ENCODE results near the gene ATP10B. TPM values are rescaled to one million over a fixed set of nuclear protein-coding genes. Genes with fewer than 3 reads are reported as not detected.

ATP10B gene
- total and polyA plus RNA-seq, 4 donors, result 0.08 to 7.2 (median 0.53) TPM

DNA sequence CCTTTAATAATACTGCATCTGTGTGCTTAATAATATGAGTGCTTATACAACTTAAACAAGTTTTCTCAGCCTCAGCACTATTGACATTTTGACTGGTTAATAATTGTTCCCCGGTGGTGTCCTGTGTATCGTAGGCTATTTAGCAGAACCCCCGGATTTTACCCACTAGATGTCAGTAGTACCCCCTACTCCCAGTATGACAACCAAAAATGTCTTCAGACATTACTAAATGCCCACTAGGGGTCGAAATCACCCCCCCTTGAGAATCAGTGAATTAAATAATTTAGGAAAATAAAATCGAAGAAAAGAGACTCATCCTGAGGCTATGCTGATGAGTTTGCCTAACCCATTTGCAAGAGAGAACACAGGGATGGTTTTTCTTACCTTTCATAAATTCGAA is 166.3 kb downstream of the ATP10B start:
- Histone ChIP-seq H3K9me3 (ENCODE audit: control insufficient read depth in 4 of 4, insufficient read depth in 3 of 4, low read length in 3 of 4) (peaks cover 0 to 2% (median 0%) of the 10 kb centered on the region in 4 donors), H3K36me3 (ENCODE audit: control insufficient read depth in 4 of 4, insufficient read depth in 4 of 4, low read length in 4 of 4) (no peaks in the 10 kb centered on the region), H3K27me3 (ENCODE audit: control insufficient read depth in 3 of 3, insufficient read depth in 3 of 3, low read length in 2 of 3) (no peaks in the 10 kb centered on the region), H3K4me1 (ENCODE audit: control insufficient read depth in 5 of 5, insufficient read depth in 5 of 5, low read length in 5 of 5) (no peaks in the 10 kb centered on the region), H3K4me3 (no peak overlapping the region), H3K9ac (ENCODE audit: insufficient read depth in 1 of 2, low read length in 2 of 2) (no peak overlapping the region), H3K27ac (ENCODE audit: low read depth in 1 of 2, low read length in 1 of 2) (no peak overlapping the region)
- DNase-seq (peak in 2 of 3 donors; percentile 36 to 67), ATAC-seq (ENCODE audit: insufficient read depth, low FRiP score) (no peak)
- TF ChIP-seq, protein P1, sequence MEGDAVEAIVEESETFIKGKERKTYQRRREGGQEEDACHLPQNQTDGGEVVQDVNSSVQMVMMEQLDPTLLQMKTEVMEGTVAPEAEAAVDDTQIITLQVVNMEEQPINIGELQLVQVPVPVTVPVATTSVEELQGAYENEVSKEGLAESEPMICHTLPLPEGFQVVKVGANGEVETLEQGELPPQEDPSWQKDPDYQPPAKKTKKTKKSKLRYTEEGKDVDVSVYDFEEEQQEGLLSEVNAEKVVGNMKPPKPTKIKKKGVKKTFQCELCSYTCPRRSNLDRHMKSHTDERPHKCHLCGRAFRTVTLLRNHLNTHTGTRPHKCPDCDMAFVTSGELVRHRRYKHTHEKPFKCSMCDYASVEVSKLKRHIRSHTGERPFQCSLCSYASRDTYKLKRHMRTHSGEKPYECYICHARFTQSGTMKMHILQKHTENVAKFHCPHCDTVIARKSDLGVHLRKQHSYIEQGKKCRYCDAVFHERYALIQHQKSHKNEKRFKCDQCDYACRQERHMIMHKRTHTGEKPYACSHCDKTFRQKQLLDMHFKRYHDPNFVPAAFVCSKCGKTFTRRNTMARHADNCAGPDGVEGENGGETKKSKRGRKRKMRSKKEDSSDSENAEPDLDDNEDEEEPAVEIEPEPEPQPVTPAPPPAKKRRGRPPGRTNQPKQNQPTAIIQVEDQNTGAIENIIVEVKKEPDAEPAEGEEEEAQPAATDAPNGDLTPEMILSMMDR (IDR thresholded peaks at IDR 0.05; ENCODE audit: control extremely low read depth, extremely low read depth), result no peak
- 39 to 44% methylated on average over 6 of the region's 6 CpGs for WGBS, 2 donors

DNA sequence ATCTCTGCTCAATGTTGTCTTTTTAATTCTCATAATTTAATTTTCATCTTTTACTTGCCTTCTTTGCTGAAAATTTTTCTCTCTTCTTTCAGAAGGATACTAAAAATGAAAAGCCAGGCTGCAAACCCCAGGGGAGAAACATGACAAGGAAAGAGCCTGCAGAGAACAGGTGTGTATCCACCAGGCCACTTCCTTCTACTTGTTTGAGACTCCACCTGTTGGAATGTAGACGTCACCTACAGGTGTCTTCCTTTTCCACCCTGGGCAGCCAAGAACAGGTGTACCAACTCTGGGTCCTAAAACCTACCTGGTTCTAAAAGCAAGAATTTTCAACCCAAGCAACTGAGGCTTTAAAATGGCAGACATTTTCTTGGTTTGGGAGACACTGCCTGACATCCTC is 166.8 kb downstream of the ATP10B start:
- TF ChIP-seq, protein P1 (IDR thresholded peaks at IDR 0.05; ENCODE audit: control extremely low read depth, extremely low read depth), result no peak
- H3K36me3 ChIP-seq (ENCODE audit: control insufficient read depth in 4 of 4, insufficient read depth in 4 of 4, low read length in 4 of 4), result no peaks in the 10 kb centered on the region
- no peak overlapping the region for H3K27ac ChIP-seq (ENCODE audit: low read depth in 1 of 2, low read length in 1 of 2)
- H3K4me1 ChIP-seq (ENCODE audit: control insufficient read depth in 5 of 5, insufficient read depth in 5 of 5, low read length in 5 of 5), result no peaks in the 10 kb centered on the region
- H3K9me3 ChIP-seq (ENCODE audit: control insufficient read depth in 4 of 4, insufficient read depth in 3 of 4, low read length in 3 of 4), result peaks cover 0 to 2% (median 0%) of the 10 kb centered on the region in 4 donors
- H3K9ac ChIP-seq (ENCODE audit: insufficient read depth in 1 of 2, low read length in 2 of 2), result no peak overlapping the region
- H3K27me3 ChIP-seq (ENCODE audit: control insufficient read depth in 3 of 3, insufficient read depth in 3 of 3, low read length in 2 of 3), result no peaks in the 10 kb centered on the region
- no peak for DNase-seq
- no peak overlapping the region for H3K4me3 ChIP-seq
- 39 to 61% methylated on average over 1 of the region's 1 CpG for WGBS, 2 donors
- no peak for ATAC-seq (ENCODE audit: insufficient read depth, low FRiP score)

DNA sequence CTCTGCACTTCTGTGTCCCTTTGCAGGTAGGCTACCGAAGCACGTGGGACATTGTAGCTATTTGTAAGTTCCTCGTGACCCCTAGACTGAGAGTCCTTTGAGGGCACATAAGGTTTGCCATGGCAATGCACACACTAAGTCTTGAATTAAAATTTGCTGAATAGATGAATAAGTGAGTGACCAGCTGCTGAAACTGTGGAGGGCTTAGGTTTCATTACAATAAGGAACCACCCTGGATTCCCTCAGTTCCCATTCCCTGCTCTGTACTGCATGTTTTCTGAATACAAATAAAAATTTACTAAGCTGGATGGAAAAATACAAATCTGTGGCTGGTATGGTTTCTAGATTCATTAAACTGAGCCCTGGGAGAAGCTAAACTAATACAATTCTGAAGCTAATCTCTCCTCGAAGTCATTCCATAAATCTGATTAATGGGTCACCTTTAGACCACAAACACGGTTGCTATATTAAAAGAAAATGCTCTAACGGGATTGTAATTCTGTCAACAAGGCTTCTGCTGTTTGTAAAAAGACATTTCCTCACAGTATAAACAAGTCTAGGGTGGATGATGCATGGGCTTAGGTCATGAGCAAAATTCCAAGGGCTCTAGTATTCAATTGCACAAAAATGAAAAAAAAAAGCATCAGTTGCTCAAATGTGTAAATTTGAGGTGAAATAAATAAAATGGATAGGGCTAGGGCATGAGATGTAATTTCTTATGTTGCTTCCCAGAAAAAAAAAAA is 172.3 kb downstream of the ATP10B start:
- no peaks in the 10 kb centered on the region for H3K27me3 ChIP-seq (ENCODE audit: control insufficient read depth in 3 of 3, insufficient read depth in 3 of 3, low read length in 2 of 3)
- H3K4me1 ChIP-seq (ENCODE audit: control insufficient read depth in 5 of 5, insufficient read depth in 5 of 5, low read length in 5 of 5), result no peaks in the 10 kb centered on the region
- ATAC-seq (ENCODE audit: insufficient read depth, low FRiP score), result no peak
- no peak overlapping the region for H3K27ac ChIP-seq (ENCODE audit: low read depth in 1 of 2, low read length in 1 of 2)
- H3K36me3 ChIP-seq (ENCODE audit: control insufficient read depth in 4 of 4, insufficient read depth in 4 of 4, low read length in 4 of 4), result no peaks in the 10 kb centered on the region
- H3K4me3 ChIP-seq, result no peak overlapping the region
- DNase-seq, result peak in 1 of 3 donors; percentile 8
- TF ChIP-seq, protein P1 (IDR thresholded peaks at IDR 0.05; ENCODE audit: control extremely low read depth, extremely low read depth), result no peak
- H3K9me3 ChIP-seq (ENCODE audit: control insufficient read depth in 4 of 4, insufficient read depth in 3 of 4, low read length in 3 of 4), result peaks cover 0 to 2% (median 0%) of the 10 kb centered on the region in 4 donors
- H3K9ac ChIP-seq (ENCODE audit: insufficient read depth in 1 of 2, low read length in 2 of 2), result no peak overlapping the region
- 62 to 80% methylated on average over 6 of the region's 6 CpGs for whole genome bisulfite sequencing, 2 donors
